ENCODE results near the gene COBLL1.
"Not testable (repeated sequence)": the region's sequence is repeated elsewhere in the genome, so short reads cannot be mapped to it uniquely, and the experiment has no call there.

Gene COBLL1

GRCh38 chr2:164869420-164869772, 27.8 kb upstream of the COBLL1 start:
- no peak for FAIRE-seq

DNA sequence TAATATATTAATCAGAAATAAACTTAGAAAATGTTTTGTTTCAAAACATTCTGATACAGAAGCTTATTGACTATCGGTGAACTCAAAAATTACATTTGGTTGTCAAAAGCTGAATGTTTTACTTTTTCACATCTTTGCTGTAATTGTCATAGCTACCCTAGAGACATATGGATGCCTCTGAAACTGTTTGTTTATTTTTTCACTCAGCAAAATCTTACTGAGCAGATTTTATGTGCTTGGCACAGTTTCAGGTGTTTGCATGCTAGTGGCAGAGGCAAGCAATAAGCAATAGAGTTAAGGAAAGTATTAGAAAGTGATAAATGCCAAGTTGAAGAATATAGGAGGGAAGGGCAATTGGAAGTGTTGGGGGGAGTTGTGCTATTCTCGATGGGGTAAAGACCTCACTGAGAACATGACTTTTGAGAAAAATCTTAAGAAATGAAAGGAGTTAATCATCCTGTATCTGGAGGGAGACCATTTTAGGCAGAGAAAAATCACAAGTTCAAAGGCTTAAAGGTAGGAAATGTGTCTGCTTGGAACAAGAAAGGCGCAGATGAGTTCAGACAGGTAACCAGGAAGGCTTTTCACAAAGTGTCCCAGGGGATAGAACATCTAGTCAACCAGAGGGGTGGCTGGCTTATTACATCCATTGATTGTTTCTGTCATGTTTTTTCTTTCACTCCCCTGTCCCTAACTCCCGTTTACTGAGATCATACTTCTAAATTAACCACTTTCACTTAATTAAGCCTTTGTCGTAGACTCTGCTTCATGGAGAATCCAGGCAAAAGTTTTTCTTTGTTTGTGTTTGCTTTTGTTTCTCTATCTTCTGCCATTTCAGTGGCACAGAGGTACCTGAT, 27.2 kb upstream of the COBLL1 start:
- DNase-seq (ENCODE audit: insufficient read length, low spot score): no peak
- FAIRE-seq: peak; percentile 74
- TF ChIP-seq, protein P1, sequence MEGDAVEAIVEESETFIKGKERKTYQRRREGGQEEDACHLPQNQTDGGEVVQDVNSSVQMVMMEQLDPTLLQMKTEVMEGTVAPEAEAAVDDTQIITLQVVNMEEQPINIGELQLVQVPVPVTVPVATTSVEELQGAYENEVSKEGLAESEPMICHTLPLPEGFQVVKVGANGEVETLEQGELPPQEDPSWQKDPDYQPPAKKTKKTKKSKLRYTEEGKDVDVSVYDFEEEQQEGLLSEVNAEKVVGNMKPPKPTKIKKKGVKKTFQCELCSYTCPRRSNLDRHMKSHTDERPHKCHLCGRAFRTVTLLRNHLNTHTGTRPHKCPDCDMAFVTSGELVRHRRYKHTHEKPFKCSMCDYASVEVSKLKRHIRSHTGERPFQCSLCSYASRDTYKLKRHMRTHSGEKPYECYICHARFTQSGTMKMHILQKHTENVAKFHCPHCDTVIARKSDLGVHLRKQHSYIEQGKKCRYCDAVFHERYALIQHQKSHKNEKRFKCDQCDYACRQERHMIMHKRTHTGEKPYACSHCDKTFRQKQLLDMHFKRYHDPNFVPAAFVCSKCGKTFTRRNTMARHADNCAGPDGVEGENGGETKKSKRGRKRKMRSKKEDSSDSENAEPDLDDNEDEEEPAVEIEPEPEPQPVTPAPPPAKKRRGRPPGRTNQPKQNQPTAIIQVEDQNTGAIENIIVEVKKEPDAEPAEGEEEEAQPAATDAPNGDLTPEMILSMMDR (IDR thresholded peaks at IDR 0.05; ENCODE audit: insufficient read depth, missing control alignments): no peak

More at GRCh38 chr2:164869420-164869772, 27.8 kb upstream of the COBLL1 start:
- DNase-seq (ENCODE audit: insufficient read length, low spot score): no peak
- TF ChIP-seq, protein P1 (IDR thresholded peaks at IDR 0.05; ENCODE audit: insufficient read depth, missing control alignments): no peak

GRCh38 chr2:164867779-164868397, 26.3 kb upstream of the COBLL1 start:
- DNase-seq (ENCODE audit: insufficient read length, low spot score) (no peak), FAIRE-seq (no peak)
- TF ChIP-seq, protein P1 (IDR thresholded peaks at IDR 0.05; ENCODE audit: insufficient read depth, missing control alignments): no peak

GRCh38 chr2:164866381-164866780, 24.8 kb upstream of the COBLL1 start:
- not testable (repeated sequence) for DNase-seq (ENCODE audit: insufficient read length, low spot score); FAIRE-seq

- TF ChIP-seq, protein P1 (IDR thresholded peaks at IDR 0.05; ENCODE audit: insufficient read depth, missing control alignments): no peak
- no peak for FAIRE-seq
- DNase-seq (ENCODE audit: insufficient read length, low spot score): no peak
Observed at GRCh38 chr2:164860694-164861042, 19.0 kb upstream of the COBLL1 start.

- not testable (repeated sequence) for FAIRE-seq; DNase-seq (ENCODE audit: insufficient read length, low spot score)
Observed at GRCh38 chr2:164859906-164860693, 18.5 kb upstream of the COBLL1 start.

DNA sequence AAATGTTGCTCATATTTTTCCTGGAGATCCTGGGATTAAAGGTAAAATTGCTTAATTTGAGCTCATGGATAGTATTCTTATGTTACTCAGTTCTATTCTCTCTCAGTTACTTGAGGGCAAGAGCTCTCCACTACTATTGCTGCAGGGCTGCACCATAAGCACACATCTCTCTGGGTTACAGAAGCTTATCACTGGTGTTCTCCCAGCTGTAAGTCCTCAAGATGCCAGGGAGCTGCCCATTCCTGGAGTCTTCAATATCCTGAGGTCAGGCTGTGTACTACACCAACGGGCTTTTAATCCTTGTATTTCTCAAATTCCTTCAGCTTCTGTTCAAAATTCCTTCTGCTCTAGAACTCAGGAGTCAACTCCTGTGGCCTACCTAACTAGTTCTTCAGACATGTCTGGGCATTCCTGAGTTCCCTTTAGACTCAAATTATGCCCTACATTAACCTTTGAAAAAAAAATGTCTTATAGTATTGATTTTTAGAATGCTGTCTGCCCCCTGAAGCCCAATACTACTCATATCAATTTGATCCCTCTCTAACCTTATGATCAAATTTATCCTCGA, 17.7 kb upstream of the COBLL1 start:
- DNase-seq (ENCODE audit: insufficient read length, low spot score): no peak
- FAIRE-seq: peak; percentile 35
- TF ChIP-seq, protein P1 (IDR thresholded peaks at IDR 0.05; ENCODE audit: insufficient read depth, missing control alignments): no peak

Measured in D721Med (cell line).